Brain microvascular endothelial cell (primary cell): Measurements from ENCODE around the gene NUDT2.
"Not testable (repeated sequence)": the region's sequence is repeated elsewhere in the genome, so short reads cannot be mapped to it uniquely, and the experiment has no call there.

Source experiments
- DNase-seq: peaks from one replicate; pipeline ENCODE4 v3.0.0-alpha.2; 2020
- H3K27ac ChIP-seq: fragments of 250-450 bp; sonication (Bioruptor Pico); 2 replicates; pipeline ENCODE4 v1.5.1; 2020; ENCODE audit warnings: mild to moderate bottlenecking, moderate library complexity
- H3K27me3 ChIP-seq: fragments of 250-450 bp; sonication (Bioruptor Pico); replicated peaks from 2 replicates; pipeline ENCODE4 v1.5.1; 2020; ENCODE audit warnings: mild to moderate bottlenecking
- H3K36me3 ChIP-seq: fragments of 250-450 bp; sonication (Bioruptor Pico); replicated peaks from 2 replicates; pipeline ENCODE4 v1.5.1; 2020; ENCODE audit warnings: mild to moderate bottlenecking
- H3K4me3 ChIP-seq: 2 replicates; pipeline ENCODE4 v1.5.1; 2011; ENCODE audit warnings: low read depth, mild to moderate bottlenecking, control low read depth, low read length, moderate library complexity
- CTCF ChIP-seq: IDR thresholded peaks from 2 replicates; pipeline ENCODE4 v1.5.1; 2011; ENCODE audit warnings: low read depth, mild to moderate bottlenecking, moderate library complexity, low read length, control low read depth, inconsistent platforms; ENCODE audit errors: missing control alignments
- in situ Hi-C: cut with HindIII; loops from 2 replicates; pipeline ENCODE4 v1.10.0; 2017; ENCODE audit warnings: low sequenced_read_pairs, low pct_ligation_motif_present

The NUDT2 gene

DNA sequence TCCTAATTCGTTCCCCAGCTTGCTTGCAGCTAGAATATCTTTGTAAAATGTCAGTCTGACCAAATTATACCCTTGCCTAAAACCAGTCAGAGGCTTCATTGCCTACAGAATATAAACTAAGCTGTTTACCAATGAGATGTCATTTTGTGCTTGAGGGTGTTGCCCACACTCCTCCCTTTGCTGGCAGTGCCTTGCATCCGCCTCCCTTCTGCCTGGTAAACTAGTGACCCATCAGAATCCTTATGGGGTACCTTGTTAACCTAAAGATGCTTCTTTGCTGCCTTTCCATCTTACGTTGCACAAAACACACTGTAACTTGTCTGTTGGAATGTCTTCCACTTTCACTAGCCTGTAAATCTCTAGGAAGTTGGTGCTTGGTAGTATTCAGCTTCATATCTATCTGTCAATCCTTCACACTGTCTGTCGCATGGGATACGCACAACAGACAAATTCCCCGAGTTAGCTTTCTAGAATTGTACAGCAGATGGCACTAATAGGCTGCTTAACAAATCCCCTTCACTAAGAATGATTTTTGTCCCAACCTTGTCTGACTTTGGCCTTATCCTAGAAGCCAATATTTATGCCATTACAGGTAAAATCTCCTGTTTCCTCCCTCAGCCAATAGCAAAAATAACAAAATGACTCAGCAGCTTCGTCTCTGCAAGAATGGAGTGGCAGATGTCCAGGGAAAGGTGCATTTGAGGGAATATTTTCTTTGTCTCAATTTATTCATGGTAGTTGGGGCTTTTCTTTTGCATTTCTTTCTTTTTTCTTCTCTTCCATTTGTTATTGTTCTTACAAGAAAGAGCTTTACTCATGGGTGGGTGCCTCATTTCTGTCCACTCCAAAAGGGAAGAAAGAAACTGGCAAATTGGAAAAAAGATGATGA lies 3.0 kb downstream of the NUDT2 start:
- Histone ChIP-seq H3K27me3 (no peaks in the 10 kb centered on the region), H3K4me3 (no peak overlapping the region), H3K27ac (no peak overlapping the region), H3K36me3 (no peaks in the 10 kb centered on the region)
- in situ Hi-C loops = no loop called here
- DNase-seq = no peak
- peak; percentile 61 for TF ChIP-seq CTCF

GRCh38 chr9:34333836-34334235 lies 4.5 kb downstream of the NUDT2 start:
- Histone ChIP-seq H3K27ac (no peak overlapping the region), H3K36me3 (peaks cover 4% of the 10 kb centered on the region), H3K4me3 (no peak overlapping the region), H3K27me3 (no peaks in the 10 kb centered on the region)
- TF ChIP-seq CTCF = no peak
- in situ Hi-C loops = no loop called here
- DNase-seq = no peak

DNA sequence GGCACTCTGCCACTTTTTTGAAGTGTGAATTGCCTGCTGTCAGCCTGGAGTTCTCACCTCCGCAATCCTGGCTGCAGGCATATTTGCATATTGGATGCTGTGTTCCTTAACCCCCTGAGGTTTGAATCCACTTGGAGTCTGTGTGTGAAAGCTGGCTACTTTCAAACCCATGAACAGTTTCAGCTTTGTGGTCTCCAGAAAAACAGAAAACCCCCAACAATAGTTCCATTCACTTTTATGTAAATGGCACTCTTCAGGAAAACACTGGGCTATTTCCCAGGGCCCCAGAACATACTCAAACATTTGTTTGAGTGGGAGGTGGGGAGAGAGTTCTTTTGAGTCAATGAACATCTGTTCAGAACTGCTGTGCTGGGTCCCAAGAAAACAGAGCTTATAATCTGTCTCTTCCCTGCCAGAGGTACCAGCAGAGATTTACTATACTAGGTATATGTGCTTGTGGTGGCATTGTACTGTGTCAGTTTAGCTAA lies 5.0 kb downstream of the NUDT2 start:
- DNase-seq = no peak
- H3K36me3 ChIP-seq = peaks cover 4% of the 10 kb centered on the region
- H3K4me3 ChIP-seq = no peak overlapping the region
- TF ChIP-seq CTCF = no peak
- in situ Hi-C loops = no loop called here
- no peaks in the 10 kb centered on the region for H3K27me3 ChIP-seq
- H3K27ac ChIP-seq = no peak overlapping the region

GRCh38 chr9:34334916-34335315 lies 5.5 kb downstream of the NUDT2 start:
- no peak overlapping the region for H3K27ac ChIP-seq
- no peaks in the 10 kb centered on the region for H3K27me3 ChIP-seq
- in situ Hi-C loops = no loop called here
- no peak for DNase-seq
- no peak for TF ChIP-seq CTCF
- no peak overlapping the region for H3K4me3 ChIP-seq
- peaks cover 7% of the 10 kb centered on the region for H3K36me3 ChIP-seq

- in situ Hi-C loops = no loop called here
- H3K4me3 ChIP-seq = no peak overlapping the region
- TF ChIP-seq CTCF = no peak
- no peak for DNase-seq
- H3K27ac ChIP-seq = no peak overlapping the region
- H3K27me3 ChIP-seq = no peaks in the 10 kb centered on the region
- peaks cover 7% of the 10 kb centered on the region for H3K36me3 ChIP-seq
Observed at GRCh38 chr9:34335376-34335775, 6.0 kb downstream of the NUDT2 start.

DNA sequence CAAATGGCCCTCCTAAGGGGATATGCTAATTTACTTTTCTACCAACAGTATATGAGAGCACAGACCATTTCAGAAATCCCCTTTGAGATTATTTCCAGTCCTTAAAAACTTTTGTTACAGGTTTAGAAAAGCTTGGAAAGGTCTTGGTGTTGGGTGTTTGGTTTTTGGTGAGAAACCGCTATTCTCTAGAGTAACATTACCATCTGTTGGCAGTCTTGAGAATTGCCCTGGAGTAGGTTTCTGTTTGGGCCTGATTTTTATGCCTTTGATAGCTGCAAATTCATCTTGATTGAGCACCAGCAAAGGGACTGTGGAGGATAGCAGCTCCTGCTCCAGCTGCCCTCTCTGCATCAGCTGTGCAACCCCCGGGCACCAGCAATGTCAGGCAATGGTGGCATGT lies 8.0 kb downstream of the NUDT2 start:
- TF ChIP-seq CTCF = peak; percentile 22
- Histone ChIP-seq H3K27ac (no peak overlapping the region), H3K4me3 (no peak overlapping the region), H3K27me3 (no peaks in the 10 kb centered on the region), H3K36me3 (peaks cover 15% of the 10 kb centered on the region)
- DNase-seq = no peak
- in situ Hi-C loops = no loop called here

- H3K36me3 ChIP-seq = peaks cover 16% of the 10 kb centered on the region
- DNase-seq, in situ Hi-C loops, H3K4me3 ChIP-seq, H3K27me3 ChIP-seq, H3K27ac ChIP-seq: not testable (repeated sequence)
Observed at GRCh38 chr9:34338079-34338478, 8.7 kb downstream of the NUDT2 start.
